ENCODE data around the gene JUP. TPM values are rescaled to one million over a fixed set of nuclear protein-coding genes. Genes with fewer than 3 reads are reported as not detected.

JUP gene
- total and polyA plus RNA-seq, 2 of the 13 experiments (the other 11 are each of a cell fraction or from before 2014, with no cell fraction given): 12.1 to 20.6 TPM

GRCh38 chr17:41772586-41773189, 13.8 kb downstream of the JUP start (continued):
- TF ChIP-seq, protein P1, sequence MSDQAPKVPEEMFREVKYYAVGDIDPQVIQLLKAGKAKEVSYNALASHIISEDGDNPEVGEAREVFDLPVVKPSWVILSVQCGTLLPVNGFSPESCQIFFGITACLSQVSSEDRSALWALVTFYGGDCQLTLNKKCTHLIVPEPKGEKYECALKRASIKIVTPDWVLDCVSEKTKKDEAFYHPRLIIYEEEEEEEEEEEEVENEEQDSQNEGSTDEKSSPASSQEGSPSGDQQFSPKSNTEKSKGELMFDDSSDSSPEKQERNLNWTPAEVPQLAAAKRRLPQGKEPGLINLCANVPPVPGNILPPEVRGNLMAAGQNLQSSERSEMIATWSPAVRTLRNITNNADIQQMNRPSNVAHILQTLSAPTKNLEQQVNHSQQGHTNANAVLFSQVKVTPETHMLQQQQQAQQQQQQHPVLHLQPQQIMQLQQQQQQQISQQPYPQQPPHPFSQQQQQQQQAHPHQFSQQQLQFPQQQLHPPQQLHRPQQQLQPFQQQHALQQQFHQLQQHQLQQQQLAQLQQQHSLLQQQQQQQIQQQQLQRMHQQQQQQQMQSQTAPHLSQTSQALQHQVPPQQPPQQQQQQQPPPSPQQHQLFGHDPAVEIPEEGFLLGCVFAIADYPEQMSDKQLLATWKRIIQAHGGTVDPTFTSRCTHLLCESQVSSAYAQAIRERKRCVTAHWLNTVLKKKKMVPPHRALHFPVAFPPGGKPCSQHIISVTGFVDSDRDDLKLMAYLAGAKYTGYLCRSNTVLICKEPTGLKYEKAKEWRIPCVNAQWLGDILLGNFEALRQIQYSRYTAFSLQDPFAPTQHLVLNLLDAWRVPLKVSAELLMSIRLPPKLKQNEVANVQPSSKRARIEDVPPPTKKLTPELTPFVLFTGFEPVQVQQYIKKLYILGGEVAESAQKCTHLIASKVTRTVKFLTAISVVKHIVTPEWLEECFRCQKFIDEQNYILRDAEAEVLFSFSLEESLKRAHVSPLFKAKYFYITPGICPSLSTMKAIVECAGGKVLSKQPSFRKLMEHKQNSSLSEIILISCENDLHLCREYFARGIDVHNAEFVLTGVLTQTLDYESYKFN (CRISPR knock-in tag; conservative IDR thresholded peaks at IDR 0.05): peak; percentile 98
- no peak; the same call in 1 of the 2 replicates for TF ChIP-seq SOX13 (IDR thresholded peaks at IDR 0.05)
- peak in 1 of 2 experiments; percentile 67; a peak in 2 of 4 replicates for TF ChIP-seq SOX13 (CRISPR knock-in tag; conservative IDR thresholded peaks at IDR 0.05 in 1 of 2, IDR thresholded peaks at IDR 0.05 in 1 of 2)
- peak; percentile 65; the same call in 1 of the 2 replicates for TF ChIP-seq TARDBP (CRISPR knock-in tag; IDR thresholded peaks at IDR 0.05)
- no peak for TF ChIP-seq ZNF850 (CRISPR knock-in tag; conservative IDR thresholded peaks at IDR 0.05)
- TF ChIP-seq, protein P2, sequence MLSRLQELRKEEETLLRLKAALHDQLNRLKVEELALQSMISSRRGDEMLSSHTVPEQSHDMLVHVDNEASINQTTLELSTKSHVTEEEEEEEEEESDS (CRISPR knock-in tag; IDR thresholded peaks at IDR 0.05; ENCODE audit: borderline replicate concordance): no peak
- no peak for TF ChIP-seq ZNF484 (CRISPR knock-in tag; IDR thresholded peaks at IDR 0.05; ENCODE audit: borderline replicate concordance, low read depth)
- TF ChIP-seq FIP1L1 (IDR thresholded peaks at IDR 0.05; ENCODE audit: borderline replicate concordance, insufficient read depth, low read depth, low read length): 0 out of 2 replicates have a peak, but pooled peaks have one; percentile 12
- TF ChIP-seq HMGXB4 (CRISPR knock-in tag; IDR thresholded peaks at IDR 0.05; ENCODE audit: borderline replicate concordance in 1 of 2, low read depth in 1 of 2): peak; percentile 55 to 68; a peak in 2 of 4 replicates
- 0 out of 2 replicates have a peak, but pooled peaks have one; percentile 39 for TF ChIP-seq RARG (CRISPR knock-in tag; IDR thresholded peaks at IDR 0.05; ENCODE audit: low read depth)
- peak; percentile 60; the same call in 1 of the 2 replicates for TF ChIP-seq GMEB1 (CRISPR knock-in tag; IDR thresholded peaks at IDR 0.05; ENCODE audit: borderline replicate concordance)
- no peak for TF ChIP-seq ZNF746 (CRISPR knock-in tag; IDR thresholded peaks at IDR 0.05)
- 0 out of 2 replicates have a peak, but pooled peaks have one; percentile 8 for TF ChIP-seq STAG1 (CRISPR knock-in tag; IDR thresholded peaks at IDR 0.05)
- peak; percentile 91 for TF ChIP-seq MEF2D (CRISPR knock-in tag; IDR thresholded peaks at IDR 0.05)
- no peak for TF ChIP-seq ZNF597 (CRISPR knock-in tag; IDR thresholded peaks at IDR 0.05)
- TF ChIP-seq ZNF326 (CRISPR knock-in tag; IDR thresholded peaks at IDR 0.05; ENCODE audit: borderline replicate concordance): peak; percentile 65; the same call in 1 of the 2 replicates
- TF ChIP-seq ZNF317 (CRISPR knock-in tag; IDR thresholded peaks at IDR 0.05): peak; percentile 15; the same call in 1 of the 2 replicates
- 0 out of 2 replicates have a peak, but pooled peaks have one; percentile 53 for TF ChIP-seq THAP11 (CRISPR knock-in tag; IDR thresholded peaks at IDR 0.05)
- peak; percentile 92 for TF ChIP-seq NCOR1 (IDR thresholded peaks at IDR 0.05; ENCODE audit: borderline replicate concordance, low read length)
- no peak for TF ChIP-seq ZFYVE20 (CRISPR knock-in tag; IDR thresholded peaks at IDR 0.05; ENCODE audit: borderline replicate concordance, low read depth)
